ENCODE results near the gene RHNO1.

DNA sequence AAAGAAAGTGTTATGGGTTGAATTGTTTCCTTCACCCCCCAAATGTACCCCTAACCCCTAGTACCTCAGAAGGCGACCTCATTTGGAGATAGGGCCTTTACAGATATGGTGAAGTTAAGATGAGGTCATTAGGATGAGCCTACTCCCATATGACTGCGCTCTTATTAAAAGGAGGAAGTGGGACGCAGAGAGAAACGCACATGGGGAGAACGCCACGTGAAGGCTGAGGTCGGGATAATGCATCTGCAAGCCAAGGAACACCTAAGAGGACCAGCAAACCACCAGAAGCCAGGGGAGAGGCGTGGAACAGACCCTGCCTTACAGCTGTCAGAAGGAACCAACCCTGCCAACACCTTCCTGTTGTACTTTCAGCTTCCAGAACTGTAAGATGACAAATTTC is 40.4 kb upstream of the RHNO1 start:
- TF ChIP-seq CTCF (tag by site-specific recombination; IDR thresholded peaks at IDR 0.05) (no peak), TCF7L2 (IDR thresholded peaks at IDR 0.05; ENCODE audit: borderline replicate concordance, low read depth, low read length) (no peak)

All from HEK293 (cell line).